Islet of Langerhans (tissue), 1 donor: ENCODE results near the gene HAVCR2.
A peak's percentile ranks its signal among the peaks of the same experiment; 100 is the strongest.

Experiments
- FAIRE-seq: peaks from one replicate; lab custom pipeline; 2011; peaks lifted over from hg19 to GRCh38; lab: Jason Lieb, UNC

The HAVCR2 gene

DNA sequence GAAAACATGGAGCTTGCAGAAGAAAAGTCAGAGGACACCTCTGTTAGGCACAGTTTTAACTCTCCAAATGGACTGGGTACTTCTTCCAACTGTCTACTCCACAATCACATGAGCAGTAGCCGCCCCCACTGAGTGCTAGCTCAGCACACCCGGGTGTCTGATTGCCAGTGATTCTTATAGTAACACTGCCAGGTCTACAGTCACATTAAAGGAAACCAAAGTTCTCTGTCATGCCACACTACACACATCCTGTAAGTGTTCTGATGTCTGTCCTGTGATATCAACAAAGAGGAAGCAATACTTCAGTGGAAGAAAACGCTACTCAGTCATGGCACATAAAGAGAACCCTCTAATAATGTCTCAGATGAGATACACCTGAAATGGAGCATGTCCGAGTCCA is at the start of gene HAVCR2:
Gene HAVCR2 (minus strand): TSS at position 69 of the 400 bp plus-strand sequence. CDS start 61 bp downstream, at position 8.
- FAIRE-seq: no peak

DNA sequence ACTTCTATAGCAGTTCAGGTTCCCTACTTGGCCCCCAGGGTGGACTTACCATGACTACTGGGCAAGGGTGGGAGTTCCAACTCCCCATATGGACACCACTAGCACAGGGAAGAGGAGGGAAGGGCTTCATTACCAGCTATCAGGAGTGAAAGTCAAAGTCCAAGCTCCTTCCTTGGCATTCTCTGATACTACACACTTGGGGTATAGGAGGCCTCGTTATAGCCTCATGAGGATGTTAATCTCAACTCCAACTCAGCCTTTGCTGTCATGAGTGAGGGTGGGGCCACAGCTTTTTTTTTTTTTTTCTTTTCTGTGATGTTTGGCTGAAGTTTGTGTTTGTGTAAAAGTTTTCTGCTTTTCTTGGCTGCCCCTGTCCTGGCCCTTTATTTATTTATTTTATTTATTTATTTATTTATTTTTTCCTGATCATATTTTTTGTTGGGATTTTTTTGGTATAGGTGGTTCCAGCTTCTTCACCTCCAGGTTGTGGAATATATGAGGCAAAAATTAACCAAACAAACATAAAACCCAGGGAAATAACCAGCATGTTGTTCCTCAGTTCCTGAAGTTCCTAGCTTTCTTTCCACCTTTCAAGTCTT is 48.5 kb upstream of the HAVCR2 start:
- no peak for FAIRE-seq

DNA sequence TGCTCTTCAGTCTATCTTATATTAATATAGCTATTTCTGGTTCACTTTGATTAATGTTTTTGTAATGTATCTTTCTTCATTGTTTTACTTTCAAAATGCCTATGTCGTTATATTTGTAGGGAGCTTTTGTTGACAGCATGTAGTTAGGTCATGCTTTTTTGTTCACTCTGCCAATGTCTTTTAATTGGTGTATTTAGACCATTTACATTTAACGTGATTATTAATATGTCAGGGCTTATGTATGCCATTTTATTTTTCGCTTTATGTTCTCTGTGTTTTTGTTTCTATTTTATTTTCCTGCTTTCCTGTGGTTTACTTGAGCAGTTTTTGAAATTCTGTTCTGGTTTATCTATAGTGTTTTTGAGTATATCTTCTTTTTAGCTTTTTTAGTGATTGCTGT is 46.5 kb upstream of the HAVCR2 start:
- FAIRE-seq: no peak

DNA sequence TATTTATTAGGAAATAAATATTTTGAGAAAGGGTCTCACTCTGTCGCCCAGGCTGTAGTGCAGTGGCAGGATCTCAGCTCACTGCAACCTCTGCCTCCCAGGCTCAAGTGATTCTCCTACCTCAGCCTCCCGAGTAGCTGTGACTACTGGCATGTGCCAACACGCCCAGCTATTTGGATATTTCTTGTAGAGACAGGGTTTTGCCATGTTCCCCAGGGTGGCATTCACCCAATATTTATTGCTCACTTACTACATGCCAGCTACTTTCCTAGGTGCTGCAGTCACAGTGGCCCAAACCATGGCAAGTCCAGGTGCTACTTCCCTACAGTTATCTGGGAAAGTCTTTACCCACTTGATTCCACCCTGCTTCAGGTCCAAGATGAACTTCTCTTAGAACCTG is 42.2 kb upstream of the HAVCR2 start:
- FAIRE-seq: no peak

DNA sequence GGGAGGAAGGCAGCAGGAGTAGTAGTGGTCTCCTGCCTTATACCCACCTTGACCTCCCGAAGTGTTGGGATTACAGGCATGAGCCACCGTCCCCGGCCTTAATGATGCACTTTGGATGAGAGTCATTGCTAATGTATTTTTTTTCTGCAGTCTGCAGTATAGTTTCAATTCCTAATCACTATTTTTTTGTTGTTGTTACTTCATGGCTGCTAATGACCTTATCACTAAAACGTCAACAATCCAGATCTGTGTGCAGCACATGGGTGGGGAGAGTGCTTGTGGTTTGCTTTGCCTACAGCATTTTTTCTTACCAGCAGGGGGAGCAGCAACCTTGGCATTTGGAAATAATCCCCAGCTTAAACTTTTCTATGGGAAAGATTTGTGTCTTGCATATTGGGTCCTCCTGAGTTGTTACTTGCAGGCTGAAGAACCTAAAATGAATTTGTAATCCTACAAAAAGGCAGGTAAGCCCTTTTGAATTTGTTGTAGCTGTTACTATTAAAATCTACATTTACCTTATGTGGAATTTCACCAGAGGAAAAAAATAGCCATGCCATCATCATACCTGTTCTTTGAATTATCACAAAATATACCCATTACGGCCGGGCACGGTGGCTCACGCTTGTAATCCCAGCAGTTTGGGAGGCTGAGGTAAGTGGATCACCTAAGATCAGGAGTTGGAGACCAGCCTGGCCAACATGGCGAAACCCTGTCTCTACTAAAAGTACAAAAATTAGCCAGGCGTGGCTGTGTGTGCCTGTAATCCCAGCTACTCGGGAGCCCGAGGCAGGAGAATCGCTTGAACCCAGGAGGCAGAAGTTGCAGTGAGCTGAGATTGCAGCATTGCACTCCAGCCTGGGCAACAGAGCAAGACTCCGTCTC is 40.1 kb upstream of the HAVCR2 start:
- peak; percentile 97 for FAIRE-seq

DNA sequence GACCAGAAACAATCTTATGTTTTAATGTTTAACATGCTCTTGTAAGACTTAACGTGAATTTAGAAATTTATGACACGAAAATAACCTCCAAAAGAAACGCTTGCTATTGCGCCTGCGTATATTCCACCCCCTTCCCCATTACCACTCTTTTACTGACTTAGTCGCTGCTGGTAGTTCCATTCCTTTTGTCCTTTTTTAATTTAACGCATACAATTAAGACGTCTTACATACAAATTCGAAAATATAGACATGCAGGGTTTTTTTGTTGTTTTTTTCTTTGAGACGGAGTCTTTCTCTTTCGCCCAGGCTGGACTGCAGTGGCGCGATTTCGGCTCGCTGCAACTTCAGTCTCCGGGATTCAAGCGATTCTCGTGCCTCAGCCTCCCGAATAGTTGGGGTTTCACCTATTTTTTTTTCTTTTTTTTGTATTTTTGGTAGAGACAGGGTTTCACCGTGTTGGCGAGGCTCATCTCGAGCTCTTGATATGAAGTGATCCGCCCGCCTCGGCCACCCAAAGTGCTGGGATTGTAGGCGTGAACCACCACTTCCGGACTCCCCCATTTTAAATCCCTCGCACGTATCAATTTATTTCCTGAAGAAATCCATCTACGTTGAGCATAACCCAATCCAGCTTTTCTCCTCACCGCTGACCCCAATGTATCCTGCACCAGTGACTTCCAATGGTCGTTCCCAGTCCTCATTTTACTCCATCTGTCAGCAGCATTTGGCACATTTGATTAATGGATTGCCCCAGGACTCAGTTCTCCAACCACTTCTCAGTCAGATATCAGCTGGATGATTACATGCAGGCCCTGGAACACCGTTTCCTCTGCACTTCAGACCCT is 34.5 kb upstream of the HAVCR2 start:
- no peak for FAIRE-seq

DNA sequence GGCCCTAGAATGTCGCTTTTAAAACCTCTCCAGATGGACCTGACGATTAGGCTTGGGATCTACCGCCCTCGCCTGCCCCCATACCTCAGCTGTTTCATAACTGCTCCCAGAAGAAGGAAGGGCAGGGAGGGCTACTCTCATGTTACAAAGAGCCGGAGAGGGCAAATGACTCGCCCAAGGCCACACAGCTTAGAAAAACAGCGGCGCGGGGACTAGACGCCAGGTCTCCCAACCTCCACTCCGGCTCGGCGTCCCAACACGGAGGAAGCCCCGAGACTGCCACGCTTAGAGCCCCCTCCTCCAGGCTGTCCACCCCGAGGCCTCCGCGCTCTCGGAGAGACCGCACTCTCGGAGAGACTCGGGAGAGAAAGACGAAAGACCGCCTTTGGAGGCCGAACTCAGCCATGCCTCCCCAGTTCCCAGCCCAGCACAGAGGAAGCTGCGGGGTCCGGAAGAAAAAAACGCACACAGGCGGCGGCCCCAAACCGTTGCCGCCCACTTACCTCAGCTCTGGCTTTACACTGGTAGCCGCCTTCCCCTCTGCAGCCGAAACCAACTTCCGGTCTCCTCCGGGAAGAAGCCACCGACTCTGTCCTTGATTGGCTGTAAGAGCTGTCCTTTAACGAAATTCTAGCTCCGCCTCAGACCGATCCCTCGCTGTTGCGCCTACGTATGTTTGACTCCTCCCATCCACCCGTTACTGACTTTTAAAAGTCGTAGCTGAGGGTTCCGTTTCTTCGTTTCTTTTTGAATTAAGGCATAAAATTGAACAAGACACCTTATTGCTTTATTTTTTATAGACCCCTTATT is 33.7 kb upstream of the HAVCR2 start, which contains the start of gene MED7:
Gene MED7 (minus strand): TSS at position 549 of the 810 bp plus-strand sequence. CDS start 3,434 bp downstream, outside the sequence.
- peak; percentile 99 for FAIRE-seq

DNA sequence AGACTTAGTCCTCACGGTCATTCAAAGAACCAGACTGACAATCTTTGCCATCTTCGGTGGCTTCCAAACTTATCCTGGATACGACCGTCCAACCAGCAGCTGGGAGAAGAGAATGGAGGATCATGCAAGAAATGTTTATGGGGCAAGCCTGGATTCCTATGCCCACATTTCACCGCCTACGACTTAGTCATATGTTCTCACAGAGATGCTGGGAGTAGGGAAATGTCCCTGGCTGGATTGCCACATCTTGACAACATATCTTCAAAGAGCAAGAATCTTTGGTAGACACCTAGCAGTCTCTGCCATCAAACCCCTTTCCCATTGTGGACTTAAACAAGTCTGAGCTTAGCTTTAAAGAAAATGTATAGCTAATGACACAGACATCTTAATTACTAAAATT is 28.8 kb upstream of the HAVCR2 start:
- FAIRE-seq: no peak

DNA sequence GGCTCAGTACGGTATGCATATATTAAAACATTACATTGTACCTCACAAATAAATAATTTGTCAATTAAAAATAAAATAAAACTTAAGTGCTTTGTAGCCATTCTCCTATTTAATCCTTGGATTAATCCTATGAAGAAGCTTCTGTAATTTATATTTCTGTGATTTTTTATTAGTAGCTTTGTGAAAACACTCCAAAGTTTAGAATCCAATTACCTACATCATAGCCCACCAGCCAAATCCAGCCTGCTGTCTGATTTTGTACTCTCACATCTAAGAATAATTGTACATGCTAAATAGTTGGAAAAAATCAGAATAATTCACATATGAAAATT is 23.4 kb upstream of the HAVCR2 start:
- FAIRE-seq: no peak

DNA sequence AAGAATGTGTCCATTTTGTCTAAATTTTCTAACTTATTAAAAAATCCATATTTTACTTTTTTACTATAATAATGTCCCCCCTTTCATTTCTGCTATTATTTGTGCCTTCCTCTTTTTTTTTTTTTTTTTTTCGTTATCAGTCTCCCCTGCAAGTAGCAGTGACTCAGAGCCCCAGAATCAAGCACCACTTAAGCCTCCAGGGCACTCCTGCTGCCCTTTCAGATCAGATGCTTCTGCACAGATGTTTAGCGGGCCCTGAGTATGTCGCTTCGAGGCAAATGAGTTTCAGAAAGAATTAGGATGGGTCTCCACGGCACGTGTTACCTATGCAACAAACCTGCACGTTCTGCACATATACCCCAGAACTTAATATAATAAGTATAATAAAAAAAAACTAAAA is 22.1 kb upstream of the HAVCR2 start:
- FAIRE-seq: no peak

DNA sequence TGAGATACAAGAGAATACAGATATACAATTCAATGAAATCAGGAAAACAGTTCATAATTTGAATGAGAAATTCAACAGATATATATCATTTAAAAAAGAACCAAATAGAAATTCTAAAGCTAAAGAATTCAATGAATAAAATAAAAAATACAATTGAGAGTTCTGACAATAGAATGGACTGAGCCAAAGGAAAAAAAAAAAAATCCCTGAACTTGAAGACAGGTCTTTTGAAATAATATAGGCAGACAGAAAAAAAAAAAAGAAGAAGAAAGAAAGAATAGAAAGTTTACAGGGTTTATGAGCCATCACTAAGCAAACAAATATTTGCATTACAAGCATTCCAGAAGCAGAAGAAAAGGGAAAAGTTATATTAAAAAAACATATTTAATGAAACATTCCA is 12.9 kb upstream of the HAVCR2 start:
- FAIRE-seq: no peak

DNA sequence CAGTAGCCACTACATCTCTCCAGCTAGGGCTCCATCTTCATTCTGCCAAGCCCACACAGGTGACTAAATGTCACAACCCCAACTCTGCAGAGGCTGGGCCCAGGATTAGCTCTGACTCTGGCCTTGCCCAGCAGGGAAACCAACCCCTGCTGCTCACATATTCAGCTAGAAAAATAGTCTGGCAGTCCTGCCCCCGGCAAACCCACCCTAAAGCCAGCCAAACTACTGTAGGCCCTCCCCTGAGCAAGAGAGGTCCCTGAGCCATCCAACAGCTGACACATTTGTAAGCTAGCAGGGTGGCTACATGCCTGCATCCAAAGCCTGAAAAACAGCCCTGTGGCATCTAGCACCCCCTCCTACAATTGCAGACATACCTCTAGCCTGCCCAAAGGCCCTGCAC is 11.3 kb upstream of the HAVCR2 start:
- no peak for FAIRE-seq

DNA sequence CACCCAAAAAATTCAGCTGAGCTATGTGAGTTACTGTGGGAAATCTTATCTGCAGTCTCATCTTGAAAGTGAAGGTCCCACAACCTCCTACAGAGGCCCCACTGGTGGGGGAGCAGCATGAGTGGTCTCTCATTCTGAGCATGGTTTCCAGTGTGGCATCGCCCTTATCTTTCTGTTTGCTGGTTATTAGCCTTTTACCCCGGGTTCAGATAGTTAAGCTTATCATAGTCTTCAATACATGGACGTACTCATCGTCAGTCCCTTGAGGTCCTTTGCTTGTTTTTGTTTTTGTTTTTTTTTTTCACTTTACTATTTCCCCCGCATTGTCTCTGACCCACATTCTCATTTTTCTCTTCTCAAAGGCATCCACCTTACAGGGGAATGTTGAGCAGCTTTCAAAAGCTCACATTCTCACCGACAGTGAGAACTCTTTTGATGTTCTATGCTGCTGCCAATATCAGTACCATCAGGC is 7.7 kb upstream of the HAVCR2 start:
- FAIRE-seq: no peak

DNA sequence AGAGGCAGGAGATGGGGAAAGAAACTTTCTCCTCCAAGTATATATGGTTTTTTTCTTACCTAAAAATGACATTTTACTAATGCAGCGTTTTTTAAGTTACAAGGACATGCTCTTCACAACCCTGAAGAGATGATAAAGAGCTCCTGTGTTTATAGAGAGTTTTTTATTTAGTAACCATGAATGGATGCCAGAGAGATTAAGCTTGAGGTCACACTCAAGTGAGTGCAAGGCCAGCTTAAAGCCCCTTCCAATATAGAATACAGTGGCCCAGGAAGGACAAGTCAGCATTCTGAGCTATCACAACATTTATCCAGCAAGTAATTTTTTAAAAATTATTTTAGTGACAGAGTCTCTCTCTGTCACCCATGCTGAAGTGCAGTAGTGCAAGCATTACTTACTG is 6.7 kb upstream of the HAVCR2 start:
- FAIRE-seq: no peak

DNA sequence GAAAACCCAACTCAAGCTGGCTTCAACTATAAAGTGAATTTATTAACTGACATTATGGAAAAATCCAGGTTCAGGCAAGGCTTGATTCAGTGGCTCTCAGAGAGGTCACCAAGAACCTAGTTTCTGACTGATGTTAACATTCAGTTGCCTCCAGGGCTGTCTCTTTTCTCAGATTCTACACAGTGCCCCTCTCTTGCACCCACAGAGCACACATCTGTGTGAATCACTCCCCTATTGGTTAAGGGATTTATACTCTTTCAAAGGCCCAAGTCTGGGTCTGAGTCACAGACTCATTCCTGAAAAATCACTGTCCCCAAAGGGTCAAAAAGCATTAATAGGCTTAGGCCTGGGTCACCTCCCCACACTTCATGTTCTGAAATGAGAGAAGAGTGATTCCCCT is 6.2 kb upstream of the HAVCR2 start:
- FAIRE-seq: no peak

DNA sequence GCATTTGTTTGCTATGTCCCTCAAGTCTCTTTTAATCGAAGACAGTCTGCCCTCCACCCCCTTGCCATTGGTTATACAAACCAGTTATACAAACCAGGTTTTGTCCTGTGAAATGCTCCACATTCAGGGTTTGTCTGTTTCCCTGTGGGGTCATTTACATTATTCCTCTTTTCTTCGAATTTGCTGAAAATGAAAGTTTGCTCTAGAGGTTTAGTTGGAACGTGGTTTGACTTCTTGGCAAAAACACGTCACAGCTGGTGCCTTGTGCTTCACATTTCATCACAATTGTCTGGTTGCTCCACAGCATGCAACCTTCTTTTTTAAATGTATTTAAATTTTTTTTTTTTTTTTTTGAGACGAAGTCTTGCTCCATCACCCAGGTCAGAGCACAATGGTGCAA is 4.2 kb upstream of the HAVCR2 start:
- FAIRE-seq: no peak

DNA sequence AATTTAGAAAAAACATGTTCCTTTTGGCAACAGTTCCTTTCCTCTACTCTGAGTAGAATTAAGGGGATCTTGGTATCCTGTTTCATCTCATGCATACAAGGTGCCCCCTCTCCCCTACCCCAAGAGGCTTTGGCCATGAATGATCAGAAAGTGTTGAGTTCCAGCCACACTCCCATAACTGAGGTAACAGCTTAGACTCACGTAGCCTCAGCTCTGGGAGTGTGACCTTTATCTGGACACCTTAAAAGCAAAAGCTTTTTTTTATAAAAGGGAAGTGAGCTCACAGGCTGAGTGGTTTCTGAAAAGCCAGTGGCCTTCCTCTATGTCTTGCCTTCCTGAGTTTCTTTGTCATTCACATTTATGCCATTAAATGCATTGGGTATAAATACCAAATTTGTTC is 900 bp upstream of the HAVCR2 start:
- FAIRE-seq: no peak

DNA sequence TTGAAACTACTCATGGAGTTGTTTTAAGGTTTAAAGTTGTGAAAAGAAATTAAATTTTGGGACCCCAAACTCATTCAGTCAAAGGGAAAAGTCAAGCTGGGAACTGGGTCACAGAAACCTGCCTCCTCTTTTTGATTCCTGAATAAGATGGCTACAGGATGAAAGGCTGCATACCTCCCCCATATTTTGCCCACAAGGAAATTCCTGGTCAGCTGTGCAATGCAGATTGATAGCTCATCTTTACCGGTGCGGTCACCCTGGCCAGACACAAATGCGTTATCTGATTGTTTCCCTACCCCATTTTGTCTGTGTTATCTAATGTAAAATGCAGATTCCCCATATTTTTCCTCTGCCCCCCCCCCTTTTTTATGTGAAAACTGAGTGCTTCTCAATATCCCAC is 1.3 kb downstream of the HAVCR2 start:
- no peak for FAIRE-seq

DNA sequence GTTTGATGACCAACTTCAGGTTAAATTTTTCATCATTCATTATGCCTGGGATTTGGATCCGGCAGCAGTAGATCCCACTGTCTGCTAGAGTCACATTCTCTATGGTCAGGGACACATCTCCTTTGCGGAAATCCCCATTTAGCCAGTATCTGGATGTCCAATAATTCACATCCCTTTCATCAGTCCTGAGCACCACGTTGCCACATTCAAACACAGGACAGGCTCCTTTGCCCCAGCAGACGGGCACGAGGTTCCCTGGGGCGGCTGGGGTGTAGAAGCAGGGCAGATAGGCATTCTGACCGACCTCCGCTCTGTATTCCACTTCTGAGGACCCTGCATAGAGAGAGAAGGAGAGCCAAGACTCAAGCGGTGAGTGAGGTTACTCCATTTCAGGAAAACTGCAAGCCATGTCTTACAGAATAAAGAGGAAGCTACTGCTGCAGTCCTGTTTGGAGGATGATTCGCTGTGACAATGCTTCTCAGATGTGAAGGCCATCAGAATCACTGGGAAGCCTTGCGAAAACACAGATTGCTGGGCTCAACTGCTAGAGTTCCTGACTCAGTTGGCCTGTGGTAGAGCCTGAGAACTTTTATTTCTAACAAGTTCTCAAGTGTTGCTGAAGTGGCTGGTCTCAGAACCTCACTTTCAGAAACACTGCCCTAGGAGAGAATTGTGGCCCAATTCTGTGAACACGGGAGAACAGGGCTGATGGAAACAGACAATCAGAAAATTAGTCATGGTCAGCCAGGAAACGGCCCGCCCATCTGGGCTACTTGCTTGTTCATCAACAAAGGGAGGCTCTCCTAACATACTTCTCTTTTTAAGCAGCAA is 2.0 kb downstream of the HAVCR2 start:
- no peak for FAIRE-seq

DNA sequence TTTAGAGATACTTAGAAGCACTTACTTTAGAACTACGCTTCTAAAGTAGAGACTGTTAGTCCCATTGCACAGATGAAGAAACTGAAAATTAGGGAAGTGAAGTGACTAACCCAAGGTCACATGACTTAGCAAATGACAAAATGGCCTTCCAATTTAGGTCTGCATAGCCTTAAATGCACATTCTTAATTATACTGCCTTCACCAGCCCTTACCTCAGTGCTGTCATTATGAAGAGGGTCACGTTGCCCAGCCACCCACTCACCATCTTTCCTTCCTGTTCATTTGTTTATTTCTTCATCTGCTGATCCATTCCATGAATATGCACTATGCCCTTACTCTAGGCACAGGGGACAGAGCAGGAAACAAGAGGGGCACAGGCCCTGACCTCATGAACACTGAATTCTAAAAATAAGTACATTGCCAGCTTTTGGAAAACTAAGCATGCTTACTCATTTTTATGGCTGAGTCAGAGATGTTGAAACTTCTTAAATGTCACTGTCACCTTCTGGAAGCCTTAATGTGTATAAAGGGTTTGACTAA is 8.6 kb downstream of the HAVCR2 start:
- FAIRE-seq: no peak
